Activated T-helper 2 cell treated with anti-CD3 and anti-CD28 coated beads, Interferon-gamma antibody, Interleukin-2, Interleukin-4, amounts not matched to agents 10 μg/mL and 5 μg/mL and 100 μg/mL, durations not matched to agents 14 hours and 24 hours and 36 hours (primary cell): ENCODE data around the gene LAMA5. TPM values are rescaled to one million over a fixed set of nuclear protein-coding genes. Genes with fewer than 3 reads are reported as not detected.

ENCODE experiments used
- DNase-seq: peaks from one replicate; pipeline ENCODE4 v3.0.0; 2021; ENCODE audit warnings: low spot score
- H3K27ac Mint-ChIP-seq: one replicate; pipeline ENCODE4 v1.8.0; 2021; ENCODE audit warnings: mixed read lengths
- H3K27me3 Mint-ChIP-seq: one replicate; pipeline ENCODE4 v1.8.0; 2021; ENCODE audit warnings: low read depth, mixed read lengths
- H3K36me3 Mint-ChIP-seq: one replicate; pipeline ENCODE4 v1.8.0; 2021; ENCODE audit warnings: low read depth, mixed read lengths
- H3K4me1 Mint-ChIP-seq: one replicate; pipeline ENCODE4 v1.8.0; 2021; ENCODE audit warnings: low read depth, mixed read lengths
- H3K4me3 Mint-ChIP-seq: one replicate; pipeline ENCODE4 v1.8.0; 2021; ENCODE audit warnings: low read depth, mild to moderate bottlenecking, moderate library complexity, mixed read lengths
- H3K9me3 Mint-ChIP-seq: one replicate; pipeline ENCODE4 v1.8.0; 2021; ENCODE audit warnings: mixed read lengths
- intact Hi-C: fragments of 100-400 bp; cut with micrococcal nuclease; formaldehyde crosslinking; loops from one replicate; pipeline ENCODE4 v1.15.1; 2023
- total RNA-seq: library from RNA; stranded (reverse); gene quantifications from 2 replicates; pipeline ENCODE4 v1.2.3, GENCODE V29; 2022

LAMA5 gene
- total RNA-seq, 1 donor from 2014 or later = 3.9 TPM

GRCh38 chr20:62288535-62289105 lies 78.5 kb downstream of the LAMA5 start:
- H3K27me3 Mint-ChIP-seq = no peaks in the 10 kb centered on the region
- H3K27ac Mint-ChIP-seq = no peak overlapping the region
- no peaks in the 10 kb centered on the region for H3K4me1 Mint-ChIP-seq
- peaks cover 13% of the 10 kb centered on the region for H3K36me3 Mint-ChIP-seq
- no peak overlapping the region for H3K4me3 Mint-ChIP-seq
- no peak for DNase-seq
- H3K9me3 Mint-ChIP-seq = no peaks in the 10 kb centered on the region
- intact Hi-C loops = no loop called here

- DNase-seq = no peak
- Mint-ChIP-seq H3K9me3 (no peaks in the 10 kb centered on the region), H3K27me3 (no peaks in the 10 kb centered on the region), H3K4me3 (no peak overlapping the region), H3K36me3 (peaks cover 11% of the 10 kb centered on the region), H3K27ac (no peak overlapping the region), H3K4me1 (no peaks in the 10 kb centered on the region)
- intact Hi-C loops = no loop called here
Observed at GRCh38 chr20:62287759-62288534, 79.2 kb downstream of the LAMA5 start.

- Mint-ChIP-seq H3K4me1 (no peaks in the 10 kb centered on the region), H3K36me3 (peaks cover 8% of the 10 kb centered on the region), H3K27ac (no peak overlapping the region), H3K9me3 (no peaks in the 10 kb centered on the region), H3K4me3 (no peak overlapping the region), H3K27me3 (no peaks in the 10 kb centered on the region)
- no peak for DNase-seq
- intact Hi-C loops = no loop called here
Observed at GRCh38 chr20:62287129-62287528, 80.0 kb downstream of the LAMA5 start.

- Mint-ChIP-seq H3K27me3 (no peaks in the 10 kb centered on the region), H3K9me3 (no peaks in the 10 kb centered on the region), H3K4me3 (no peak overlapping the region), H3K27ac (no peak overlapping the region), H3K36me3 (peaks cover 12% of the 10 kb centered on the region), H3K4me1 (no peaks in the 10 kb centered on the region)
- DNase-seq = no peak
- intact Hi-C loops = no loop called here
Observed at GRCh38 chr20:62286493-62287064, 80.5 kb downstream of the LAMA5 start.

- Mint-ChIP-seq H3K4me1 (no peaks in the 10 kb centered on the region), H3K4me3 (no peak overlapping the region), H3K9me3 (no peaks in the 10 kb centered on the region), H3K36me3 (peaks cover 15% of the 10 kb centered on the region), H3K27me3 (no peaks in the 10 kb centered on the region), H3K27ac (no peak overlapping the region)
- intact Hi-C loops = no loop called here
- DNase-seq = no peak
Observed at GRCh38 chr20:62285722-62286121, 81.4 kb downstream of the LAMA5 start.

- Mint-ChIP-seq H3K36me3 (peaks cover 15% of the 10 kb centered on the region), H3K27me3 (no peaks in the 10 kb centered on the region), H3K9me3 (no peaks in the 10 kb centered on the region), H3K4me1 (no peaks in the 10 kb centered on the region), H3K27ac (no peak overlapping the region), H3K4me3 (no peak overlapping the region)
- intact Hi-C loops = no loop called here
- DNase-seq = no peak
Observed at GRCh38 chr20:62285151-62285550, 82.0 kb downstream of the LAMA5 start.

- Mint-ChIP-seq H3K36me3 (peaks cover 15% of the 10 kb centered on the region), H3K4me3 (no peak overlapping the region), H3K9me3 (no peaks in the 10 kb centered on the region), H3K27ac (no peak overlapping the region), H3K27me3 (no peaks in the 10 kb centered on the region), H3K4me1 (no peaks in the 10 kb centered on the region)
- intact Hi-C loops = no loop called here
- no peak for DNase-seq
Observed at GRCh38 chr20:62284448-62284847, 82.7 kb downstream of the LAMA5 start.

GRCh38 chr20:62282877-62283503 lies 84.1 kb downstream of the LAMA5 start:
- Mint-ChIP-seq H3K9me3 (no peaks in the 10 kb centered on the region), H3K27me3 (no peaks in the 10 kb centered on the region), H3K4me1 (no peaks in the 10 kb centered on the region), H3K4me3 (no peak overlapping the region), H3K36me3 (peaks cover 15% of the 10 kb centered on the region), H3K27ac (no peak overlapping the region)
- intact Hi-C loops = no loop called here
- no peak for DNase-seq

- H3K27me3 Mint-ChIP-seq = no peaks in the 10 kb centered on the region
- no peak for DNase-seq
- H3K9me3 Mint-ChIP-seq = no peaks in the 10 kb centered on the region
- no peak overlapping the region for H3K4me3 Mint-ChIP-seq
- H3K36me3 Mint-ChIP-seq = peaks cover 15% of the 10 kb centered on the region
- intact Hi-C loops = no loop called here
- H3K27ac Mint-ChIP-seq = no peak overlapping the region
- H3K4me1 Mint-ChIP-seq = no peaks in the 10 kb centered on the region
Observed at GRCh38 chr20:62282103-62282502, 85.0 kb downstream of the LAMA5 start.

- Mint-ChIP-seq H3K27me3 (no peaks in the 10 kb centered on the region), H3K9me3 (no peaks in the 10 kb centered on the region), H3K4me1 (no peaks in the 10 kb centered on the region), H3K36me3 (peaks cover 15% of the 10 kb centered on the region), H3K27ac (no peak overlapping the region), H3K4me3 (no peak overlapping the region)
- intact Hi-C loops = no loop called here
- DNase-seq = no peak
Observed at GRCh38 chr20:62281161-62281933, 85.8 kb downstream of the LAMA5 start.

GRCh38 chr20:62280303-62280702 lies 86.8 kb downstream of the LAMA5 start:
- H3K4me1 Mint-ChIP-seq = no peaks in the 10 kb centered on the region
- H3K36me3 Mint-ChIP-seq = peaks cover 15% of the 10 kb centered on the region
- no peak overlapping the region for H3K4me3 Mint-ChIP-seq
- DNase-seq = no peak
- intact Hi-C loops = no loop called here
- no peaks in the 10 kb centered on the region for H3K27me3 Mint-ChIP-seq
- H3K9me3 Mint-ChIP-seq = no peaks in the 10 kb centered on the region
- no peak overlapping the region for H3K27ac Mint-ChIP-seq

GRCh38 chr20:62277253-62277652 lies 89.9 kb downstream of the LAMA5 start:
- H3K27me3 Mint-ChIP-seq = no peaks in the 10 kb centered on the region
- H3K4me1 Mint-ChIP-seq = no peaks in the 10 kb centered on the region
- no peaks in the 10 kb centered on the region for H3K9me3 Mint-ChIP-seq
- peaks cover 25% of the 10 kb centered on the region for H3K36me3 Mint-ChIP-seq
- intact Hi-C loops = no loop called here
- DNase-seq = no peak
- no peak overlapping the region for H3K4me3 Mint-ChIP-seq
- H3K27ac Mint-ChIP-seq = no peak overlapping the region
